ENCODE results near the gene UMODL1. TPM values are rescaled to one million over a fixed set of nuclear protein-coding genes. Genes with fewer than 3 reads are reported as not detected.

The UMODL1 gene
- total RNA-seq, 1 donor, result not detected

GRCh38 chr21:42049578-42050430 lies 21.3 kb upstream of the UMODL1 start:
- TF ChIP-seq CTCF (IDR thresholded peaks at IDR 0.05; ENCODE audit: insufficient read depth, low read length), result no peak
- H3K4me3 ChIP-seq (ENCODE audit: low read depth, low read length), result no peak overlapping the region
- no peak for DNase-seq (ENCODE audit: low read depth)

- TF ChIP-seq CTCF (IDR thresholded peaks at IDR 0.05; ENCODE audit: insufficient read depth, low read length), result no peak
- no peak overlapping the region for H3K4me3 ChIP-seq (ENCODE audit: low read depth, low read length)
- DNase-seq (ENCODE audit: low read depth), result no peak
Observed at GRCh38 chr21:42051788-42052187, 19.3 kb upstream of the UMODL1 start.

GRCh38 chr21:42055425-42055824 lies 15.7 kb upstream of the UMODL1 start:
- no peak for DNase-seq (ENCODE audit: low read depth)
- TF ChIP-seq CTCF (IDR thresholded peaks at IDR 0.05; ENCODE audit: insufficient read depth, low read length), result no peak
- H3K4me3 ChIP-seq (ENCODE audit: low read depth, low read length), result no peak overlapping the region

- DNase-seq (ENCODE audit: low read depth), result no peak
- H3K4me3 ChIP-seq (ENCODE audit: low read depth, low read length), result no peak overlapping the region
- no peak for TF ChIP-seq CTCF (IDR thresholded peaks at IDR 0.05; ENCODE audit: insufficient read depth, low read length)
Observed at GRCh38 chr21:42056468-42056867, 14.6 kb upstream of the UMODL1 start.

- no peak overlapping the region for H3K4me3 ChIP-seq (ENCODE audit: low read depth, low read length)
- TF ChIP-seq CTCF (IDR thresholded peaks at IDR 0.05; ENCODE audit: insufficient read depth, low read length), result no peak
- peak; percentile 86 for DNase-seq (ENCODE audit: low read depth)
Observed at GRCh38 chr21:42056996-42057689, 14.0 kb upstream of the UMODL1 start.

GRCh38 chr21:42057851-42058437 lies 13.2 kb upstream of the UMODL1 start:
- no peak for DNase-seq (ENCODE audit: low read depth)
- H3K4me3 ChIP-seq (ENCODE audit: low read depth, low read length), result no peak overlapping the region
- no peak for TF ChIP-seq CTCF (IDR thresholded peaks at IDR 0.05; ENCODE audit: insufficient read depth, low read length)
